GM18873 (cell line): ENCODE data around the gene NEB.
"Not testable (repeated sequence)": the region's sequence is repeated elsewhere in the genome, so short reads cannot be mapped to it uniquely, and the experiment has no call there.

ENCODE experiments used
- ATAC-seq: cut with Tn5 transposase; IDR thresholded peaks from one replicate; pipeline ENCODE4 v1.9.1; 2021; ENCODE audit warnings: mild to moderate bottlenecking, moderate library complexity, moderate number of reproducible peaks; ENCODE audit not compliant: unreplicated experiment, low FRiP score

Gene NEB

DNA sequence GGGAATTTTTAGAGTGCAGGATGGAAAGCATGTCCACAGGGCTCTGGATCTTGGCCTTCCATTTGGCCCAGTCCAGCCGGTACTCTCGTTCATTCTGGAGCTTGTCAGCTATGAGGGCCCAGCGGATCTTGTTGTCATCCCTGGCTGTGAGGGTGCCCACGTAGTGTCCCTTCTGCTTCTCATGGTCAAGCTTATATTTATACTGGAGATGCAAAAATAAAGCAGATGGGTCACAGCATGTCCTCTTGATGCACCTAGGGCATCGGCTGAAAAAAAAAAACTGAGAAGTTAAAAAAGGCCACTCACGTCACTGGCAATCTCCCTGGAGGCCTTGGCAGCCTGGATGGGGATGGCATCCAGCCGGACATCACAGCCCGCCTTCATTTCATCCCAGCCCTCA is 164.1 kb downstream of the NEB start:
- ATAC-seq = no peak

DNA sequence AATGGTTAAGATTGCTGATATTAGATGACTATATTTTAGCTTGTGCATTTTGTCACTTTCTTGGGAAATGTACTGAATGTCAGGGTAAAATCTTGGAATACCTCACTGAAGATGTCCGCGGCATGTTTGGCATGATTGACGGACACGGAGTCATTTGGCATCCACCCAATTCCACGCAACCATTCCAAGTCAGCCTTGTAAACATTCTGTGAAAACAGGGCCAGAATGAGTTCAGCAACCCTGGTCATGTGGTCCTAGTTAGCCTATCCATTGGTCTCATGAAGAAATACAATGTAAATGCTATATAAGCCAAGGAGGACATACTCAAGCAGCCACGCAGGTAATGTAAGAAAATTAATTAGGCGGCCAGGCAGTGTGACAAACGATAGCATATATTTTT is 165.1 kb downstream of the NEB start:
- ATAC-seq = no peak

DNA sequence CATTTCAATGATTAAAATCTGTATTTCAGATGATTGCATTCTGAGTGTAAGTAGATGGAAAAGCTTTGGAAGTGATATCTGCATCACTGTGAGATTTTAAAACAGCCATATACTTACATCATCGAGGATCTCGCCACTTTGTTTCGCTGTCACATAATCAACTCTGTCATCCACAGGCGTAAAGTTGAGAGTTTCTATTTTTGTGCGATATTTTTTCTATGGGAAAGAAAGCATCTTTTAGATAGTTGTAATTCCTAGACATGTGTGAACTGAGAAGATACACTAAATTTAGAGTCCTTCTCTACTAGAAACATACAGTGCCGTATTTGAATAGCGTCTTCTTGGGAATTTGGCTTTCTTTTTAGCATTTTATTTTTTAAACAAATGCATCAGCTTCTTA is 165.8 kb downstream of the NEB start:
- no peak for ATAC-seq

DNA sequence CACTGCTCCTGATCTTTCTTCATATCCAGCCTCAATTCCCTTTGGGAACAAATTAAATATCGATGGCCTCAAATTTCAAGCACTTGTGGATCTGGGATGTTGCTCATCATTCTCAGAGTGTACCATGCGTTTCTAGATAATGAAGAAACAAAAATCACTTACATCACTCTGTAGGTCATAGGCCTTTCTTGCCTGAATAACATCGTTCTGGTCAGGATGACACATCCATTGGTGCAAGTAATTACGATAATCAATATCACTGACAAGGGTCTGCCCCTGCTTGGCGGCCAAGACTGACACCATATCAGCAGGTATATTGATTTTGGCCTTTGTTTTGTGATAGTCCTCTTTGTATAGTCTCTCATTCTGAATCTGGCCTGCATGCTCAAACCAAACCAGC is 167.3 kb downstream of the NEB start:
- ATAC-seq = no peak

DNA sequence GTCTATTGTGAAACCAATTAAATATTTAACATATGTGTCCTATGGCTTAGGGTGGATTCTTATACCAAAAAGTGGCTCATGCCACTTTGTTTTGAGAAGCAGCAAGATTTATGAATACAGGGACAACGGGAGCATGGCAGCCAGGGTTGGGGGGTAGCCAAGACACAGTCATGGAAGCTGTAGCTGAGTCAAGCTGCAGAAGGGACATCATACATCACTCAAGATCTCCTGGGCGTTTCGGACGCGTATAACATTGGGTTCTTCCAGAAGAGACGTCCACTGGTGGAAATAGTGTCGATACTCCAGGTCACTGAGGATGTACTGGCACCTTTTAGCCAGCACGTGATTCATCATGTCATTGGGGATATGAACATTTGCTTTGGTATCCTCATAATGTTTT is 171.9 kb downstream of the NEB start:
- ATAC-seq = no peak

DNA sequence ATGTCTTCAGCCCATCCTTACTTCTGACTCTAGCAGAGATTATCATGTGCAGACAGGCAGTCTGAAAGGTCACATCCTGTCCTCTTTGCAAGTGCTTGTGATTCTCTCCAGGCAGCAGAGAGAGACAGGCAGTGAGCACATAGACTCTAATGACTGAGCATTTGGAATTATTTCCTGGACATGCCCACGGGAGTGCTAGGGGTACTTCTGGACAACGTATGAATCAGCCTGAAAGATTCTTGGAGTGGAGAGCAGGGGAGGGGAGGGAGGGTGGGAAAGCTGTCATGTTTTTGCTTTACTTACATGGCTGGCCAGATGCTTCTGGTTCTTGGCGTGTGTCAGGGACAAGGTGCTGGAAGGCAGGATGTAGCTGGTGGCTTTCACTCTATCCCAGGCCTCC is 174.0 kb downstream of the NEB start:
- no peak for ATAC-seq

DNA sequence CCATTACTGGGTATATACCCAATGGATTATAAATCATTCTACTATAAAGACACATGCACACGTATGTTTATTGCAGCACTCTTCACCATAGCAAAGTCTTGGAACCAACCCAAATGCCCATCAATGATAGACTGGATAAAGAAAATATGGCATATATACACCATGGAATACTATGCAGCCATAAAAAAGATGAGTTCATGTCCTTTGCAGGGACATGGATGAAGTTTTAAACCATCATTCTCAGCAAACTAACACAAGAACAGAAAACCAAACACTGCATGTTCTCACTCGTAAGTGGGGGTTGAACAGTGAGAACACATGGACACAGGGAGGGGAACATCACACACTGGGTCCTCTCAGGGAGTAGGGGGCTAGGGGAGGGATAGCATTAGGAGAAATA is 174.8 kb downstream of the NEB start:
- ATAC-seq = not testable (repeated sequence)

DNA sequence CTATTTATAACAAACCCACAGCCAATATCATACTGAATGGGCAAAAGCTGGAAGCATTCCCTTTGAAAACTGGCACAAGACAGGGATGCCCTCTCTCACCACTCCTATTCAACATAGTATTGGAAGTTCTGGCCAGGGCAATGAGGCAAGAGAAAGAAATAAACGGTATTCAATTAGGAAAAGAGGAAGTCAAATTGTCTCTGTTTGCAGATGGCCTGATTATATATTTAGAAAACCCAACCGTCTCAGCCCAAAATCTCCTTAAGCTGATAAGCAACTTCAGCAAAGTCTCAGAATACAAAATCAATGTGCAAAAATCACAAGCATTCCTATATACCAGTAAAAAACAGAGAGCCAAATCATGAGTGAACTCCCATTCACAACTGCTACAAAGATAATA is 176.4 kb downstream of the NEB start:
- not testable (repeated sequence) for ATAC-seq

DNA sequence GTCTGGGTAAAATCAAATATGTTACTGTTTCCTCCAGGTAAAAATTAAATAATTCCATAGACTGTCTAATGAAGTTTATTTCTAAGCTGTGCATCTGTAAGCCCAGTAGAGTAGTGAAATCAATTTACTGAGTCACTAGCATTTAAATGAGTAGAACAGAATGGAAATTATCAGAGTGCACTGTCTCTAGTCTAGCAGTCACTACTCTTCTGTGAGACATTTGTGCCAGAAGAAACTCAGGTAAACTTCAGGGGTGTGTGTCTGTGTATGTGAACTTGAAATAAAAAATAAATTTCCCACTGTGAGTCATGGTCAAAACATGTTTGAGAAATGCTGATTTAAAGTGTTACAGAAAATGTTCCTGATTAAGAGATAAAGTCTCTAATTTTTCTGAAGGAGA is 178.2 kb downstream of the NEB start:
- no peak for ATAC-seq

DNA sequence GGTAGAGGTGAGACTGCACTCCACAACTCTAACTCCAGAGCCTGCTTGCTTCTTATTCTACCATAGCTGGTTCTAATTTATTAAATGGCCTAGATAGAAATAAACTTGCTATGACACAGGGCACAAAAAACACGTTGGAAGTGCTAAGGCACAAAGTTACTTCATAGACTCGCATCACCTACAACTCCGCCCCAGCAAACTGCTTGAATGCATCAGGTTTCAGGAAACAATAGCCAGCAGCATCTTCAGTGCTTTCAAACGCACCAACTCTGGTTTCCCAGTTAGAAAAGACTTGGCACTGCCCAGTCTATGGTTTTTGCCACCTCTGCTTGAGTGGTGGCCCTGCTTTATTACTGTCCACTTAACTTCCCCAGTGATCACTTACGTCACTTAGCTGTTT is 182.0 kb downstream of the NEB start:
- ATAC-seq = no peak

DNA sequence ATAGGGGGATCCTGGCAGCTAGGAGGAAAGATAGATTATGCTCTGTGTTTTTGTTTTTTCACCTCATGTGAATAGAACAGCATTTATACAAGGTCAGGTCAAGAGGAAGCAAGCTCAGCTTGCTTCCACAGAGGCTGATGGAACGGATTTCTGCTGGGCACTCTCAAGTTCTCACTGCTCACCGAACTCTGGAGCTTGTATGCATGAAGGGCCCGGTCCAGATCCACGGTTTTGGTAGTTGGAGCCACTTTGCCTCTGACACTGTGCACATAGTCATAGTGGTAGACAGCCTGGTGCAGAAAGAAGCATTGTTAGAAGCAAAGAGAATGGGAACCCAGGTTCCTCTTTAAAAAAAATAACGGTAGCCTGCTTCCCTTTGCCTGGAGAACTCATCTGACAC is 182.7 kb downstream of the NEB start:
- ATAC-seq = no peak

DNA sequence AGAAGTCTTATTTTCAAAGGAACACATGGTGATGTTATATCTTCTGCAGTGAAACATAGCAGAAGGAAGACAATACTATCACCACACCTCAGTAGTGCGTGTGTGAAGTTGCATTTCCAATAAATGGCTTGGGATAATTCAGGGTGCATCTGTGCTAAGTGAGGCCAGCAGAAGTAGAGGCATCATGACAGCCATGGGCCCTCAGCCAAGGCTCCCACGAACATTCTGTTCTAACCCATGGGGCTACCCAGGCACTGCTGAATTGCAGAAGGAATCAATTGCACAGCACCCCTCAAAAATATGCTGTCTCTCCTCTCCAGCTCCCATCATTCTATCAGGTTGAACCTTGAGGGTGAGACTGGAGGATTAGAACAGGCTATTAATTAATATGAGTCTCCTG is 185.1 kb downstream of the NEB start:
- no peak for ATAC-seq

DNA sequence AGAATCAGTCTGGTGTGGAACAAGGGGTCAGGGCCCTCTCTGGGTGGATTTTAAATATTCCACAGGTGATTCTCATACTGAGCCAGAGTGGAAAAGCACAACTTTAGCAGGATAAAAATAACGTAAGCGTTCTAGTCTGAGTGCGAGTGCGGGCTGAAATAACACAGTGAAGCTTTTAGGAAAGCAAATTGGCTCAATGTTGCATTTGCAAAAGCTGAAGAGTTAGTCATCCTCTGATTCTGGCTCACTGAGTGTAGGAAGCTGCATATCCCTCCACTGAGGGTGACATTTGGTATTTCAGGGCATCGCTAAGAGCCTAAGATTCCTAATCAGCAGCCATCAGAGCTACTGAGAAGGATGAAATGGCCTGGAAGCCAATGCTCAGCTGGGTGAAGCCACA is 189.8 kb downstream of the NEB start:
- ATAC-seq = no peak

DNA sequence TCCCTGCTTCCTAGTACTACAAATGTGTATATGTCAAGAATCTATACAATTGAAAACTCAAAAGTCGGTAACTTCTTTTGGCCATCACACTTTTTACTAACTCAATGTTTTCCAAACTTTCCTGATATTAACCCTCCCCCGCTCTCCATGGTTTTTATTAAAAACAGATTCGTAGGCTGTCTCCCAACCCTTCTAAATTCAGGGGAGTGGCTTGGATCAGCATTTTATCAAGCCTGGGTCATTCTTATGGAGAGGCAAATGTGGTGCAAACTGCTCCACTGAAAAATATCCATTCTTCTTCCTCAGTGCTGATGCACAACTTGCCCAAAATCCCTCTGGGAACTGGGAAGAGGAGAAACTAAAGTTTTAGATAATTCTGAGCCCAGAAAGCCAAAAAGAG is 190.4 kb downstream of the NEB start:
- no peak for ATAC-seq

DNA sequence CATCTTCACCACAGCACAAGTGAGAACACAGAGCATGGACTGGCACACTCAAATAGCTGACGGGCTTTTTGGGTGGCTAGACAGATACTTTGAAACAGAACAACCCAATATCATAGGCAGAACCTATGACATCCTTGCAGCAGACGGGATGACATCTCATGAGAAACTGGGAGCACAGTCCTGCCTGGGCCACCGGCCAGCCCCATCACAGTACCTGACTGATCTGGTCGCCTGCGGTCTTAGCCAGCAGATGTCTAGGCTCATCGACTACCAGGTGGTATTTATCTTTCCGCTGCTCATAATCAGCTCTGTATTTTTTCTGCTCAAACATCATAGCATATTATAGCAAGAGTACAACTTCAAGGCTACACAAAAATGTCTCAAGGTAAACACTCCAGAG is 200.3 kb downstream of the NEB start:
- no peak for ATAC-seq

DNA sequence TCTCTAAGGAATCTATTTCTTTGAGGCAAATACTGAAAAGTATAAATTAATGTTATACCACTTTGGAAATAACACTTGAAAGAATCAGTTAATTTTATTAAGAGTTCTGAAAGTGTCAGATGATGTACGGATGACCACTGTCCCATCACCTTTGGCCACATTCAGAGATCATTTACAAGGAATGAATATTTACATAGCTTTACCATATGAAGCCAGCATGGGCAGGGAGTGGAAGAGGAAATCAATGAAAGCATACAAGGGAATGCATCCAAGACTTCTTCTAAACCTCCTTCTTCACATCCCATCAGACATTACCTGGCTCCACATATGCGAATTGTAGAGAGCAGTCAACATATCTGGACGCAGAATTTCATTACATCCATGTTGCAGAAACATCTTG is 201.1 kb downstream of the NEB start:
- ATAC-seq = no peak

DNA sequence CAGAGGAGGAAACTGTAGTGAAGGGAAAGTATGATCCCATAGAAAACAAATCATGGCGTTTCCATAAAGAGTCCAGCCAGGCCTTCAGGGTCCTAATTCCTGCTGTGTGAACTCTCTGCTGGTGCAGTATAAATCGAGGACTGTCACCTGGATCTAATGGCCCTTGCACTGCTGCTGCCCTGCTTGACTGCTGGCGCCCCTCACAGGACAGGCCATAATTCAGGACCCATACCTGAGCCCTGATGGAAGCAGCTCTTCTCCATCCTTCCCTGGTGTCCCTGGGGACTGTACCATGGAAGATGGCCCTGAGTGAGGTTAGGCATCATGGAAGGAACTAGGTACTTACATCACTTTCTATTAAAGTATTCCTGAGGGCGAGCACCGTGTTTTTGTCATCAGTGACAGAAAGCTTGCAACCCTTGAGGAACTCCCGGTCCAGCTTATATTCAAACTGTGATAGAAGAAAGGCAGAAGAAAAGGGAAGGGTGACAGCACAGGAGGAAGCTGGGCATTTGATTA is 207.6 kb downstream of the NEB start:
- ATAC-seq = no peak

DNA sequence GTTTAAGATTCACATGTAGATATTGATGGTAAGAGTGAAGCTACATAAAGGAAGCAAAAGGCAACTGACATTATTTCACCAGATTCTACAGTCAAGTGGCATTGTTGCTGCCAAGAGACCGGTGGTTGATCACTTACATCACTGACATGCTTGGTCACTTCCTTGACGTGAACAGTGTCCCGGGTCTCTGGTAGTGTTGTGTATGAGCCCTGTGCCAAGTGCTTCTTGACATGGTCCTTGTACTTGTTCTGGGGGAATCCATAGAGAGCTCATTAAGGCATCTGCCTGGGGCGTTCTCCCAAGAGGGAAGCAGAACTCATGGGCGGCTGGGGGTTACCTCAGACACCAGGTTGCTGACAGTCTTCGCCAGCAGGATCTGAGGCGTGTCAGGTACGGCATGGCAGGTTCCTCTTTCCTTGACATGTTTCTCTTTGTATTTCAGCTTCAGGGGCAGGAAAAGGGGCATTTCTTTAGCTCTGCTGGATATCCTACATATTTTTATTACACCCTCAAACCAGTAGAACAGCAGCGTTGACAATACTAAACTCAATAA is 208.4 kb downstream of the NEB start:
- no peak for ATAC-seq

DNA sequence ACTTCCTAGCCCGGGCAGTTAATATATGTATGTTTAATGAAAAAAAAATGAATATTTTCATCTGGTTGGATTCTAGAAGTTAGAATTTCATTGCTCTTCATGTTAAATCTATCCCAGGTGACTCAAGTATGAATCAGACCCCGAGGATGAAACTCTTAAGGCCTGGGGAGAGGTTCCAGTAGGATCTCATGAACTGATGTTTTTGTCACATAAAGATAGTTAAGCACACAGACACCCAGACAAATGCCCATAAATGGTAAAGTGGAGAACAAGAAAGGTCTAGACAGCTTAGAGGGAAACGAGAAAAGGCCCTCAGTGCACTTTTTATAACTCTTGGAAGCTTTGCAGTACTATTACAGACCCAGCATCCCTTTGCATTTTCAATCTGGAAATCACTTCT is 210.4 kb downstream of the NEB start:
- ATAC-seq = no peak

DNA sequence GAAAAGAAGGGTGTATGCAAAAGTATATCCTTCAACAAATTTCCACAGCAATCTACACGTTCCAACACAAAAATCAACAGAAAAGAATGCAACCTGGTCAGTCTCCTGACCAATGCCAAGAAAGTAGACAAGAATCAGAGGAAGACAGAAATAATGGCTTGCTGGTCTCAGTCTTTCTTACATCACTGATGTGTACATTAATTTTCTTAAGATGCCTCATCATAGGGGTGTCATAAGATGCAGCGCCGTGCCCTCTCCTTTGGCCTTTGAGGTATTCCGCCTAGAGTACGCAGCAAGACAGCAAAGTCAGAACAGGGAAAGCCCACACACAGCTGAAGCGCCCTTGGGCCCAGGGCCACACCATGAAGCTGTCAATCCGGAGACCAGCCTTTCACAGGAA is 211.7 kb downstream of the NEB start:
- ATAC-seq = no peak

DNA sequence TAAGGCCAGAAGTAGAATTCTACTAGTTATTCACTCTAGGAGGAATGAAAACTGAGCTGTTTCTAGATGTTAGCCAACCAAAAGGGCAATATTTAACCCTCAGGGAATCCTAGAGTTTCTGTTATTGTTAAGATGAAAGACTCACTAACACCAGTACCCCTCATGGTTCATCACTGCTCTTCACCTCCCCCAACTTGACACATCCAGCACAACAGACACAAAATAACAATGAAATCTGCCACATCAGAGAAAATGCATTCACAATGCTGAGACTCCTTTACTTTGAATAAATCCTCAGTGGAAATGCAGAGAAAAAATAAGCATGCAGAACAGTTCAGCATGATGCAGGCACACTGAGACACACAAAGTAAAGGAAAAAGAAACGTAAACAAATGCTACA is 213.3 kb downstream of the NEB start:
- no peak for ATAC-seq

DNA sequence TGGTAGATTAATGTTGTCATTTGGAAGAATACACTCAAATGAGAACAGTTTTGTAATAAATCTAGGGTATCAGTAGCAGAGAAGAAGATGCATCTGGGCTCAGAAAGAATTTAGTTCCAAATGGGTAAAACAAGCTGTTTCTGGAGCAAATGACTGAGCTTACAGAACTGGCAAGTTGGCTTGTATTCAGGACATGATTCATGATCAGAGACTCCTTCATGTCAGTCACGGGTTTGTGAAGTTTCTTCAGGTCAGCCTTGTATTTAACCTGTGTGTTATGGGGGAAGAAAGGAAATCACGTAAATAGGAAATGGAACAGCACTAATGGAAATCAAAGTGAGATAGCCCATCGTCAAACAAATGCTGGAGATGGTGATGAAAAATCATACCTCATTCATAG is 215.5 kb downstream of the NEB start:
- ATAC-seq = no peak

DNA sequence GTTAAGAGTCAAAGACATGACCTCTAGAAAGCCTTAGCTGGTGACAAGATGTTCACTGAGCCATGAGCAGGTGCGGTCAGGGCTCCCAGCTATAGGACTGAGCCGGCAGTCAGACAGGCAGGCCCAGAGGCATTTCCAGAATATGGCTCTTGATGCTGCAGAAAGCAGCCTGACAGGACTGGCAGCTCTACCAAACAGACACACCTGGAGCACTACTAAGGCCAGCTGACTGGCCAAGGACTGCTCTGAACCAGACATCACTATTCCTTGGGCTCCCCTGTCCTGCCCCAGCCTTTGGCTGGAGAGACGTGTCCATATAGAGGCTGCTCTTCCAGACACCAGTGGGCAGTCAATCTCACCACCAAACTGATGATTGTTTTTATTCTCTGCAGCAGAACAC is 225.8 kb downstream of the NEB start:
- ATAC-seq = no peak
